NOMO-1 treated with dmso at 0.1 percent for 144 hours (cell line): ENCODE results near the gene IGSF21.
"Not testable (repeated sequence)": the region's sequence is repeated elsewhere in the genome, so short reads cannot be mapped to it uniquely, and the experiment has no call there.

Experiments
- DNase-seq: peaks from one replicate; lab custom pipeline; 2025; ENCODE audit not compliant: unreplicated experiment; lab: John Stamatoyannopoulos, UW

Gene IGSF21

DNA sequence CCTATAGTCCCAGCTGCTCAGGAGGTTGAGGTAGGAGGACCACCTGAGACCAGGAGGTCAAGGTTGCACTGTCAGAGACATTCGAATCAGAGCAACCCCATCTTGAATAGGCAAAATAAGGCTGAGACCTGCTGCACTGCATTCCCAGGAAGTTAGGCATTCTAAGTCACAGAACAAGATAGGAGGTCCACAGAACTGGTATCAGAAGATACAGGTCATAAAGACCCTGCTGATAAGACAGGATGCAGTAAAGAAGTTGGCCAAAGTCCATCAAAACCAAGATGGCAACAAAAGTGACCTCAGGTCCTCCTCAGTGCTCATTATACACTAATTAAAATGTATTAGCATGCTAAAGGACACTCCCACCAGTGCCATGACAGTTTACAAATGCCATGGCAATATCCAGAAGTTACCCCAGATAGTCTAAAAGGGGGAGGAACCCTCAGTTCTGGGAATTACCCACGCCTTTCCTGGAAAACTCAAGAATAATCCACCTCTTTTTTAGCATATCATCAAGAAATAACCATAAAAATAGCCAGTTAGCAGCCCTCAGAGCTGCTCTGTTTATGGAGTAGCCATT, 307.9 kb downstream of the IGSF21 start:
- no peak for DNase-seq

DNA sequence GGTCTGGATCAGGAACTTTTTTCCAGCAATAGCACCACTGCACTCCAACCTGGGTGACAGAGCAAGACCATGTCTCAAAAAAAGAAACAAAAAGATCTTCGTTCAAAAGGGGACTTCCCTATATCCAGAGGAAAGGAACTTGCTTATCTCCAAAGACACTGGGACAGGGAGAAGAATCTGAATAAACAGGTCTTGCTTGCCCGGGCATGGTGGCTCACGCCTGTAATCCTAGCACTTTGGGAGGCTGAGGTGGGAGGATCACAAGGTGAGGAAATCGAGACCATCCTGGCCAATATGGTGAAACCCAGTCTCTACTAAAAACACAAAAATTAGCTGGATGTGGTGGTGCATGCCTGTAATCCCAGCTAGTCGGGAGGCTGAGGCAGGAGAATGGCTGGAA, 308.5 kb downstream of the IGSF21 start:
- DNase-seq = not testable (repeated sequence)

DNA sequence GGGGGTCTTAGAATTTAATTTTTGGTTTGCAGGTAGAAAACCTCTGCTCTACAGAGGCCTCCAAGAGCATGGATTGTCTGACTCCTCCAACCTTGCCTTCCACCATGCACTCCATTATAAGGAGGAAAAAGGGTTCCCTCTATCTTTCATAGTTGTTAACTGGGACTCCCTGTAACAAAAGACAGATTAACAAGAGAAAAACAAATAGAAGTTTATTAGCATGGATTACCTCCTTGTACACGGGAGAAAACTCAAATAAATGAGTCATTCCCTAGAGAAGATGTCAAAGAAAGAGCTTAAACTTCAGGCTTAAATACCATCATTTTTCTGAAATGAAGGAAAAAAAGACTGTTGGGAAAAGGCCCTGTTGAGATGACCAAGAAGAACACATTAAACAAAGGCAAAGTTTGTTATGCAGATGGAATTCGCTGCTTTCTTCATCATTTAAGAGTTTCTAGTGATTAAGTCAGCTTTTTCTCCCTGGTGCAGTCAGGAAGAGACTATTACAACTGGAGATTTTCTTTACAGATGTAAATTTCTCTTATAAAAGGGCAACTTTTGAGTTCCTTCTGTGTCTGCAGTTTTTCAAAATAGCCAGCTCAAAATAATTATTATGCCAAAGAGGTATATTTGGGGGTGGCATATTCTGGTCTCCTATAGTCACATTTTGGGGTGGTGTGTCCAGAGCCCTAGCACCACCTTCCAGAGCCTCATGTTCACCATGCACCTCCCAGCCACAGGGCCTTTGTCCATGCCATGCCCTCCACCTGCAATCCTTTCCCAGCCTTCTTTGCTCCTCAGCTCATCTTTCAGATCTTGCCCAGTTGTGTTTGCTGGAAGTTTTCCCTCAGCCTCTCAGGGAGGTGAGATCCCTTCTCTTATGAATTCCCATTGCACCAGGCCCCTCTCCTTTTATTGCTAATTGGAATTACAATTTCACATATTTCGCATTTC, 310.0 kb downstream of the IGSF21 start:
- no peak for DNase-seq

DNA sequence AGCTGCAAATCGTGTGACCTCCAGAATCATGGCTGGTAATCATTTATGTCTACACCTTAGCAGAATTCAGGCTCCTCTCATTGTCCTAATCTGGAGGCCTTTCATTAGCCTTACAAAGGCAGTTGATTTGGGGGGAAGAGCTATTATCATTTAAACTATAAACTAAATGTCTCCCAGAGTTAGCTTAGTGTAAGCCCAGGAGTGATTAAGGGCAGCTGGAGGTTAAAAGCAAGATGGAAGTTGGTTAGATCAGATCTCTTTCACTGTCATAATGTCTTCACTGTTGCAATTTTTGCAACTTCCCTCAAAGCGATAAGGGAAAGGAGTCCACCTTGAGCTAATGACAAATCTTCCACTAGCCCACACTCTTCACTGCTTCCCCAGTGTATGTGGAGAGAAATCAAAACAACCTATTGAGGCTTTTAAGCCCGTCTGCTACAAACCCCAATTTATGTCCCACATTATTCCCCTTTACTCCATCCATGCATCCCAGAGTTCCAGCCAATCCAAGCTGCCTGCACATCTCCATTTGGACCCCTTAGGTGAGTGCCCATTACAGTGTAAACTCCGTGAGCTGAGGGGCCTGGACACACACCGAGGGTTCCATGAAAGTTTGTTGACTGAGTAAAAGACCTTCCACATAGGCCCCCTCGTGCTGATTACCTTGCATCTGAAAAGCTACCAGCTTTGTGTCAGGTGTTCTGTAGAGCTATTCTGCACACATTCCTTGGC, 311.7 kb downstream of the IGSF21 start:
- no peak for DNase-seq

DNA sequence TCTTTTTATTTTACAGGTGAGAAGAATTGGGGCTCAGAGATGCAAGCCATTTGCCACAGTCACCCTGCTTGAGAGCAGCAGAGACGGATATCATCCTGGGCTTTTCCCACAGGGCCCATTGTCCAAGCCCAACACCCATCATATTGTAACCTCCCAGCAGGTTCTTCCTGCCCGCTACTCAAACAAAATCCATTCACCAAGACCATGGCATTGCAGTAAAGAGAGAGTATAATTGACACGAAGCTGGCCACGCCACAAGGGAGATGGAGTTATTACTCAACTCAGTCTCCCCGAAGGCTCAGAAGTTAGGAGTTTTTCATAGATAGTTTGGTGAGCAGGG, 312.2 kb downstream of the IGSF21 start:
- no peak for DNase-seq

DNA sequence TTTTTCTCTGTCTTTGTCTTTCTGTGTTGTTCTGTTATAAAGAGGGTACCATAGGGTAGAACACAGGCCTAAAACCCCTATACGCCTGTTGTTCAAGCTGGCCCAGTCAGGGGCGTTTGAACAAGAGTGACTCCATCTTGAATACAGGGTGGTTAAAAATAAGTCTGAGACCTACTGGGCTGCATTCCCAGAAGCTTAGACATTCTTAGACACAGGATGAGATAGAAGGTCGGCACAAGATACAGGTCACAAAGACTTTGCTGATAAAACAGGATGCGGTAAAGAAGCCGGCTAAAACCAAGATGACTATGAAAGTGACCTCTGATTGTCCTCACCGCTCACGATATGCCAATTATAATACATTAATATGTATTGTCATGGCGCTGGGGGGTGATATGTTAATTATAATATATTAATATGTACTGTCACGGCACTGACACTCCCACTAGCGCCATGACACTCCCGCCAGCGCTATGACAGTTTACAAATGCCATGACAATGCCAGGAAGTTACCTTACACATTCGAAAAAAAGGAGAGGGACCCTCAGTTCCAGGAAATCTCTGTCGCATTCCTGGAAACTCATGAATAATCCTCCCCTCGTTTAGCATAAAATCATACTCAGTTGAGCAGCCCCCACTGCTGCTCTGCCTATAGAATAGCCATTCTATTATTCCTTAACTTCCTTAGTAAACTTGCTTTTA, 314.6 kb downstream of the IGSF21 start:
- no peak for DNase-seq

DNA sequence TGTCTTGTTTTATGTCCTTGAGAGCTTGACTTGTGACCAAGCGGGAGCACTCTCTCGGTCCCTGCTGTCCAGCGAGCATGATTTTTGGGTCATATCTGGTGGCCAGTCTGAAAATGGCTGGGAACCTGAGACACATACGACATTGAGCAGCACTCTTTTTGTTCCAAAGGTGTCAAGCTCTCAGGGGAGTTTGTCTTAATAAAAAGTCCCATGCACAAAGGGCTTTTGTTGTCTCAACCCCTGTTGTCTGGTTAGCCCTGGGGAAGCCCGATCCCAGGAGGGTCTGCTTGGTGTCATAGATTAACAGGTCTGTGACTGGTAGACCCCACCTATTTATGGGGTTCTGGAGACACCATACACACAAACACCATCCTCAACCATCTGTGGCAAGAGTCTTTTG, 315.4 kb downstream of the IGSF21 start:
- DNase-seq = no peak

DNA sequence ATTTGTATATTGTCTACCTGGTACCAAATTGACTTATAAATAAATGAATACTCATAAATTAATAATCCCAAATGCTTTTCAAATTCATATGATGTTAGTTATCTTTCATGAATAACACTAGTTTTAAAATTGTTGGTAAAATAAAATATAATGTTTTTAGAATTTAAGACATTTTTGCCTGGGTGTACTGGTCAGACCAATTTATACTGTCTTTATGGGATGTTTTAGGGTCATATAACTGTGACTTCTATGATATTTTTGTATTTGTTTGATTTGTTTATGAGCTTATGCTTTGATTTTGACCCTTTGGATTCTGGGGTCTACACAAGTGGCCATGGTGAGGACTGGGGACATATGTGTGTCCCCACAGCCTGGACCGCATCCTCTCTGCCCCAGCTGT, 319.0 kb downstream of the IGSF21 start:
- no peak for DNase-seq
